HG02943 (cell line): ENCODE results near the gene NEK3.
"Not testable (repeated sequence)": the region's sequence is repeated elsewhere in the genome, so short reads cannot be mapped to it uniquely, and the experiment has no call there.

Experiments
- ATAC-seq: cut with Tn5 transposase; IDR thresholded peaks from one replicate; pipeline ENCODE4 v1.9.1; 2021; ENCODE audit warnings: mild to moderate bottlenecking, low read depth, moderate library complexity; ENCODE audit not compliant: unreplicated experiment

Gene NEK3

GRCh38 chr13:52127378-52127777 lies 32.0 kb downstream of the NEK3 start:
- ATAC-seq = no peak

DNA sequence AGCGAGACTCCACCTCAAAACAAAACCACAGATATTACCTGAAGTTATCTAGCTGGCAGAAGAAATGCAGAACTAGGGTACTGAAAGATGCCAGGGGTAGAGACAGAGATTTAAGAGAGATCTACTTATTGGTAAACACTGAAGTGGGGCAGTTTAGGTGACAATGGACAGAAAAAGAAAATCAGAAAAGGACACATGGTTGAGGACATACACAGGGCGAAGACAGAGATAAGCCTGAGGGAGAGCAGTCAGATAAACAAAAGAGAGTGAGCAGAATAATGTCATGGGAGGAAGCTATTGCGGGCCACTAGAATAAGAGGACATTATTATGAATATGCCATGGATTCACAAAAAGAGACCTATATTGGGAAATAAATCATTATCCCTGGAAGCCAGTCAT lies 33.9 kb downstream of the NEK3 start:
- no peak for ATAC-seq

GRCh38 chr13:52118595-52118994 lies 40.8 kb downstream of the NEK3 start:
- no peak for ATAC-seq

DNA sequence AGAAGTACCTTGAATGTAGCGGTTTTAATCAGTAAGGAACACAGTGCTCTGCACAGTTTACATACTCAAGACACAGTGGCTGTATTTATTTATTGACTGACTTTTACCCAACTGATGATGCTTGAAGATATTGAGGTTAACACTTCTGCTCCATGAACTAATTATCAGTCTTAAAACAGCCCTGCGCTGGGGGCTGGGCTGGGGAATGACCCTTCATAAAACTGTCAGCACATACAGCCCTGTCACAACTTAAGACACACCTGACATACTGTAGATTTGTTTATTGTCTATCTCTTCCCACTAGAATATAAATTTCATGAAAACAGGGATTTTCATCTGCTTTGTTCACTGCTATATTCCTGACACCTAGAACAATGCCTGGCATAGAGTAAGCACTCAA lies 41.3 kb downstream of the NEK3 start:
- ATAC-seq = no peak

DNA sequence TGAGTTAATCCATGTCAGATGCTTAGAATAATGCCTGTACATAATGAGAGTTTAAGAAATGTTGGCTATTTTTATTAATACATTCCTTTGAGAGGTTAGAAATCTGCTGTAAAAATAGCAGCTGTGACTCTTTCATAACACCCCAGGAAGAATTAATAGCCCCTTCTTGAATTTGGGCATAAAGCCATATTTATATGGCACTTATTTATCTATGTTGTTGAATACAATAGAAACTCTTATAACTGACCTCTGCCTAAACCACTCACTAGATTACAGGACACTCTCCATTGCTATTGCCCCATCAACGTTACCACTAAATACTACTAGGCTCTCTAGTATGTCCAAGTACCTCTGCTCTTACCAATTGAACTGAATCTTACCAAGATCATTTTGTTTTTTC lies 46.8 kb downstream of the NEK3 start:
- ATAC-seq = no peak

- no peak for ATAC-seq
Measured at GRCh38 chr13:52109116-52109670, 50.2 kb downstream of the NEK3 start.

DNA sequence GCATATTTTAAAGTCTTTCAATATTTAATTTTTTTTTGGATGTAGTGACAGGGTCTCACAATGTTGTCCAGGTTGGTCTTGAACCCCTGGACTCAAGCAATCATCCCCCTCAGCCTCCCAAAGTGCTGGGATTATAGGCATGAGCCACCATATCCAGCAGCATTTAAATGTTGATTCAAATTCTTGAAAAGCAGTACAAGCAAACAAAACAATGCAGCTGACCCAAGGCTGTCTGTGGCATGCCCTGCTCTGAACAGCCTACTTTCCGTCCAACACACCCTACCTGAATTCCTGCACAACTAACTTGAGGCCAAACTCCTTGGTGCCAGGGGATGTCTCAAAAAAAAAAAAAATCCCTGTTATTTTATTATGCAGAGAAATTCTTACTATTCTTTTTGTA lies 53.6 kb downstream of the NEK3 start:
- ATAC-seq = no peak

DNA sequence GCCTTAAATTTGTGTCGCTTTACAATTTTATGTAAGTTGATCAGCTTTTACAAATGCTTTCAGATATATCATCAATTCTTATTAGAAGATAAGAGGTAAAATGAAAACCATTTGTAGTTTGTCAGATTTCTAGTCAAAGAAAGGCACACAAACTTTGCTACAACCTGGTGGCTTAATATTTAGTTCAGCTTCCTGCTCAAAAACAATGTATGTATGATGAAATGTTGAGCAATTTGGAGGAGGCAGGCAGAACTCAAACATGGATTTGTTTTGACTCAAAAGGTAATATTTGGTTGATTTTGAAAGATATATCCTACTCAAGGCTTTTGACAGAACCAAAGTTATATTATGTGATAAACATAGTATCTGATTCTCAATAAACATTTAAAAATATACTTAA lies 54.8 kb downstream of the NEK3 start:
- ATAC-seq = no peak

DNA sequence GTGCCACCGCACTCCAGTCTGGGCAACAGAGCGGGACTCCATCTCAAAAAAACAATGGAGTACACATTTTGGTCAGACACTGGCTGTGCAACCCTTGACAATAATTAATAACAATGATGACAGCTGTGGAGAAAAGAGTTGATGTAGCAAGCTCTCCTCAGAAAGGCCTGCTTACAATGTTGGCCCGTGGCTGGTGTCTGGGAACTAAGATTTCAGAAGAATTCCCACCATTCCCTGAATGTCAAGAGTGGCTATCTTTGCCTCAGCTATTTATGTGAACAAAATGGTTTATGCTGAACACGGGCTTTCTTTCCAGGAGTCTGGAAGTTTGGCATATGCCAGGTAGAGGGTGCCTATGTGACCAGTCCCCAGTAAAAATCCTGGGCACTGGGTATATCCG lies 56.0 kb downstream of the NEK3 start:
- no peak for ATAC-seq

- ATAC-seq = not testable (repeated sequence)
Measured at GRCh38 chr13:52102423-52102822, 57.0 kb downstream of the NEK3 start.

DNA sequence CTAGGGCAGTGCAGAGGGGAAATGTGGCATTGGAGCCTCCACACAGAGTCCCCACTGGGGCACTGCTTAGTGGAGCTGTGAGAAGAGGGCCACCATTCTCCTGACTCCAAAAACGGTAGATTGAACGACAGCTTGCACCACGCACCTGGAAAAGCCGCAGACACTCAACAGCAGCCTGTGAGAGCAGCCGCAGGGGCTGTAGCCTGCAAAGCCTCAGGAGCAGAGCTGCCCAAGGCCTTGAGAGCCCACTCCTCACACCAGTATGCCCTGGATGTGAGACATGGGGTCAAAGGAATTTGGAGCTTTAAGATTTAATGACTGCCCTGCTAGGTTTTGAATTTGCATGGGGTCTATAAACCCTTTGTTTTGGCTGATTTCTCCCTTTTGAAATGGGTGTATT lies 62.2 kb downstream of the NEK3 start:
- ATAC-seq = no peak

- no peak for ATAC-seq
Measured at GRCh38 chr13:52096748-52097147, 62.6 kb downstream of the NEK3 start.

GRCh38 chr13:52096062-52096461 lies 63.3 kb downstream of the NEK3 start:
- ATAC-seq = no peak

GRCh38 chr13:52092087-52092486 lies 67.3 kb downstream of the NEK3 start:
- ATAC-seq = no peak

DNA sequence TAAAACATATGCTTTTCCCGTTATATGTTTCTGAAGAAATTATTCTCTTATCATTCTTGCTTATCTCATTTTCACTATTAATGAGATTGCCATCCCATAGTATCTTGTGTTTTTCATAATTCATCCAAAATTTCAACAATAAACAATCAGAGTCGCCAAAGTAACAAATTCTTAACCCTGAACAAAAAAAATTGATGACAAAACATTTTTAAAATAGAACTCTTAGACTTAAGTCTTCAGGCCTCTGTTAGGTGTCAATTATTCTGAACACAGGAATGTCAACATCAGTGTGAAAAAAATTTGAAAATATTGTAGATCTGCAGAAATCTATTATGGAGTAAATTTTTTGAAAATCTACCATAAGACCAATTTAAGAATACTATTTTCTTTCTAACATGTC lies 67.9 kb downstream of the NEK3 start:
- no peak for ATAC-seq

GRCh38 chr13:52085421-52085820 lies 74.0 kb downstream of the NEK3 start:
- ATAC-seq = no peak

GRCh38 chr13:52084981-52085380 lies 74.4 kb downstream of the NEK3 start:
- not testable (repeated sequence) for ATAC-seq
